GM19397 (cell line): ENCODE results near the gene RASSF5.
"Not testable (repeated sequence)": the region's sequence is repeated elsewhere in the genome, so short reads cannot be mapped to it uniquely, and the experiment has no call there.

Source experiments
- ATAC-seq: cut with Tn5 transposase; IDR thresholded peaks from one replicate; pipeline ENCODE4 v1.9.1; 2021; ENCODE audit warnings: mild to moderate bottlenecking, moderate library complexity; ENCODE audit not compliant: unreplicated experiment

The RASSF5 gene

GRCh38 chr1:206476591-206476990 lies 30.7 kb upstream of the RASSF5 start:
- ATAC-seq: no peak

GRCh38 chr1:206477110-206477509 lies 30.2 kb upstream of the RASSF5 start:
- ATAC-seq: no peak

GRCh38 chr1:206477581-206478380 lies 29.6 kb upstream of the RASSF5 start:
- no peak for ATAC-seq

- no peak for ATAC-seq
These were observed 28.6 kb upstream of the RASSF5 start for GRCh38 chr1:206478746-206479145.

- no peak for ATAC-seq
These were observed 27.9 kb upstream of the RASSF5 start for GRCh38 chr1:206479183-206480125.

GRCh38 chr1:206480211-206480610 lies 27.1 kb upstream of the RASSF5 start:
- no peak for ATAC-seq

DNA sequence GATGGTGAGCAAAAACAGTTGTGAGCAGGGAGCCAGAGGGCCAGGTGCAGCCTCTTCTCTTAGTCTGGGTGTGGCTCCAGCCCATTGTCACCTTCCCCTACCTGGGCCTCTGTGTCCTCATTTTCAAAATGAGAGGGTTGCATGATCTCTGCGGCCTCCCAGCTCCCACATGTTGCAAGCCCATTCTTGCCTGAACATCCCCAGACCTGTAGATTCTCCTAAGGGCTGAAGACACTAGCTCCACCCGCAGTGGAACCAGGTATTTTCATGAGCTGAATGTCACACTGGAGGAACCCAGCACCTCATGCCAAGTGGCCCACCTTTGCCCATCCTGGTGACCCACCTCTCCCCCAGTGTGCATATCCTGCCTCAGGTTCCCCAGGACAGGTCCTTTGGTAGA lies 24.7 kb upstream of the RASSF5 start:
- ATAC-seq: no peak

DNA sequence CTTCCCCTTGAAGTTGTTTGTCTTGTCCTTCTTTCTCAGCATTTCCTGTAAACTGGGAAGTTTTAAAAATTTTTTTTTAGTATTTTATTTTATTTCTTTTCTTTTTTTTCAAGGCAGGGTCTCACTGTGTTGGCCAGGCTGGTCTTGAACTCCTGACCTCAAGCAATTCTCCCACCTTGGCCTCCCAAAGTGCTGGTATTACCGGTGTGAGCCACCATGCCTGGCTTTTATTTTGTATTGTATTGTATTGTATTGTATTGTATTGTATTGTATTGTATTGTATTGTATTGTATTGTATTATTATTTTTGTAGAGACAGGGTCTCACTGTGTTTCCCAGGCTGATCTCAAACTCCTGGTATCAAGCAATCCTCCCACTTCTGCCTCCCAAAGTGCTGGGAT lies 23.5 kb upstream of the RASSF5 start:
- not testable (repeated sequence) for ATAC-seq

GRCh38 chr1:206484901-206485300 lies 22.4 kb upstream of the RASSF5 start:
- no peak for ATAC-seq

DNA sequence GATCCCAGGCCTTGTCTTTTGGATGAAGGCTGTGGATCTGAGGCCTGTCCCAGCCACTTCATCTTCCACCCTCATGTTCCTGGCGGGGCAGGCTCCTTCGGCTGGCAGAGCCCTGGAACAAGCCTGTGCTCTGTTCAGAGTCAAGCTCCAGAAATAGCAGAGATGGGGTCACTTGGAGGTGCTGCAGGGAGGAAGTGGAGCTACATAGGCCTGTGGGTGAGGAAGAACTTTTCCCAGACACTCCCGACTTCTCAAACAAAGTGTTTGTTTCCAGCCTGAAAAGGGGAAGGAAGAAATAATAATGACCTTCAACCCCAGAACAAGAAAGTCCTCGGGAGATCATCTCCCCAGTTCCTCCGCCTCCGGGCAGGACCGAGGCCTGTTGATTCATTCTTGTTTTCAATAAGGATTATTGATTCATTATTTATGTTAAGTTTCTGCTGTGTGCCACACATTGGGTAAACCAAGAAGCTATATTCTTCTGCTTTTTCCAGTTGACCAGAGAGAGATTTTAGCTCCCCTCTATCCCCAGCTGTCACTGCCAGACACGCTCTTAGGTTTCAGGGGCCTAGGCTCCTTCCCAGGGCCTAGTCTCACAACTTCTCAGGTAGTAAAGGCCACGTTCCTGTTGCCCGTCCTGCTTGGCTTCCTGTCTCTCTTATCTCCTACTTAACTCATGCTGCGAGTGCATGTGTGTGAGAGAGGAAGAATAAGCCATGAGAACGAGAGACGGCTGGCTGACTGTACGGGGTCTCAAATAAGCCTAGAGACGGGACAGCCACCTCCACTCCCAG lies 20.1 kb upstream of the RASSF5 start:
- no peak for ATAC-seq

DNA sequence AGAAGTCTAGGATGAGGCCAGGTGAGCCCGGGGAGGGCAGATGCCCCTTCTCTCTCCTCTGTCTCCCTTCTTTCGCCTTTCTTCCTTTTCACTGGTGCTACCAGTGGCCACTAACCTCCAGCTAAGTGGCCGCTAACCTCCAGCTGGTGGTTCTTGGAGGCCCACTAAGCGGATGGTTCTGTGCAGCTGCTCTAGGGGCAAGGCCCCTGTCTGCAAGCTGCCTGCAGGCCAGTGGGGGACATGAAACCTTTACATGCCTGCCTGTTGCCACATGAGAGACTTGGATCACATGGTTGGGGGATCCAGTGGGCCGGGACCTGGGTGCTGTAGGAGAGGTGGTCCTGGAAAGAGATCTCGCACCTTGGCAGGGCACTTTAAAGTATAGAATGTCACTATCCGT lies 19.4 kb upstream of the RASSF5 start:
- no peak for ATAC-seq

DNA sequence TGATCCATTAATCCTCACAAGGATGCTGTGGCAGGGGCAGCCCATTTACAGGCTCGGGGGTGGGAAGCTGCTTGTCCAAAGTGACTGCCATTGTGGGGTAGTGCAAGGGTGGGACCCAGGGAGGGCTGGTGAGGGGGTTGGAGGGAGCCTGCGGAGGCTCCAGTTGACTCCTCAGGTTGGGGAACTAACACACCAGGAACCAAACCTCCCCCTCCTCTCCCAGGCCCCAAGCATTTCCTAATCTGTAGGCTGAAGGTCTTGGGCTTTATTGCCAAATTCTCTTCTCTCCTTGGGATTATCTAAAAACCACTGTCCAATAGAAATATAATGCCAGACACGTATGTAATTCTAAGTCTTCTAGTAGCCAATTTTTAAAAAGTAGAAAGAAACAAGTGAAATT lies 18.9 kb upstream of the RASSF5 start:
- ATAC-seq: no peak

- no peak for ATAC-seq
These were observed 17.2 kb upstream of the RASSF5 start for GRCh38 chr1:206489980-206490770.

- no peak for ATAC-seq
These were observed 16.4 kb upstream of the RASSF5 start for GRCh38 chr1:206490771-206491405.

DNA sequence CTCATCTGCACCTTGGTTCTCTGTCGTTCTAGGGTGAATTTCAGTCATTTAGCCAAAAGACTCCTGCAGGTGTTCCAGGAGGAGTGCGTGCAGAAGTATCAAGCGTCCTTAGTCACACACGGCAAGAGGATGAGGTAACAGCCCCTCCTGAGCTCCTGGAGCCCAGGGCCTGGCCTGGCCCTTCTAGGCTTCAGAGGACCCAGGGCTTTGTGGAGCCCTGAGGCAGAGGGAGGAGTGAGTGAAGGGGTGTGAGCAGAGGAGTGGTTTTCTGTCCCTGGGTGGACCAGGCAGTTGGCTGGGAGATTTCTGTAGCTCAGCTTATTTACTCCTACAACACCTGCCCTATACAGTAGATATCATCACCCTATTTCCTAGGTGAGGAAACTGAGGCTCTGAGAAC lies 15.7 kb upstream of the RASSF5 start:
- no peak for ATAC-seq

DNA sequence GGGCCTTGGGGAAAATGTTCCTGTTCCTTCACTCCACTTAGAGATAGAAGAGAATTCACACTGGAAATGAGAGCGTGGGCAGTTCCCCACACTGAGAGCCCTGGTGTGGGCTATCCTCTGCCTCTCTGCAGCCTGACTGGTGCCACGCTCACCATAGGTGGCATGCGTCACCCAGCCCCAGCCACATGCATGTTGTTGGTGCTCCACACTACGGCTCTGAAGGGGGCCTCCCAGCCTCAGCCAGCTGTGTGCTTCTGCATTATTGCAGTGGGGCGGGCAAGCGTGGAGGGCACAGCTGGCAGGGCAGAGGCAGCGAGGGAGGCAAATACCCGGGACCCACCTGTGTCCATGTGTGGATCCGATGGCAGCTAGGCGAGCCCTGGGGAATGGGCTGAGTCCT lies 14.7 kb upstream of the RASSF5 start:
- ATAC-seq: no peak

DNA sequence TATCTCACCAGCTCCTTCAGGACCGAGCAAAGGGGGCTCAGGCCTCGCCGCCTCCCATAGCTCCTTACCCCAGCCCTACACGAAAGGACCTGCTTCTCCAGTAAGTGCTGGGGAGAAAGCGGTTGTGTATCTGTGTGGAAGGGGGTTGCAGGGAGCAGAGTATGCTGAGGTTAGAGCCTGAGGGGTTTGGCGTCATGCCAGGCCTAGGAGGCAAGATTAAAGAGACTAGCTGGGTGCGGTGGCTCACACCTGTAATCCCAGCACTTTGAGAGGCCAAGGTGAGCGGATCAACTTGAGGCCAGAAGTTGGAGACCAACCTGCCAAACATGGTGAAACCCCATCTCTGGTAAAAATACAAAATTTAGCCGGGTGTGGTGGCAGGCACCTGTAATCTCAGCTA lies 14.1 kb upstream of the RASSF5 start:
- no peak for ATAC-seq

- ATAC-seq: no peak
These were observed 12.3 kb upstream of the RASSF5 start for GRCh38 chr1:206495011-206495461.

DNA sequence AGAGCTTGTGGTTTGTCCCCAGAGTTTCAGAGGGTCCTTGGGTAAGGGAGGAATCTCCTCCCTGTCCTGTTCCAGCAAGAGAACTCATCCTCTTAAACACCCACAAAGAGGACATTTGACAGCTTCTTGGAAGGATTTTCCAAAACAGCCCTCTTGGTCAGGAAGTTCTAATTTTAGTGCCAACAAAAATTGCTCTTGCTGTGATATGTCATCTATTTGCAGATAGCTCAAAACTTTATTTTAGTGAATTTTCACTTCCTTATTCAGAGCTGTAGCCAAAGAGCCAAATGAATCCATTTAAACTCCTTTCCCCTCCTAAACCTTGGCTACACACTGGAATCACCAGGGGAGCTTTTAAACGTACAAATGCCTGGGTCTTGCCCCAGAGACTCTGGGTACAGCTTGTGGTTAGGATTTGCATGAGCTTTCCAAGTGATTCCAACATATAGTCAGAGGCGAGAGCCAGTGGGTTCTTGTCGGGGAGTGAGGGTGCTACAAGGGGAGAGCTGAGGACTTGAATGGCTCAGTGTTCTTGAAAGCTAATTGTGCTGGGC lies 11.8 kb upstream of the RASSF5 start:
- no peak for ATAC-seq
